ENCODE results near the gene MRPS26.

The MRPS26 gene

DNA sequence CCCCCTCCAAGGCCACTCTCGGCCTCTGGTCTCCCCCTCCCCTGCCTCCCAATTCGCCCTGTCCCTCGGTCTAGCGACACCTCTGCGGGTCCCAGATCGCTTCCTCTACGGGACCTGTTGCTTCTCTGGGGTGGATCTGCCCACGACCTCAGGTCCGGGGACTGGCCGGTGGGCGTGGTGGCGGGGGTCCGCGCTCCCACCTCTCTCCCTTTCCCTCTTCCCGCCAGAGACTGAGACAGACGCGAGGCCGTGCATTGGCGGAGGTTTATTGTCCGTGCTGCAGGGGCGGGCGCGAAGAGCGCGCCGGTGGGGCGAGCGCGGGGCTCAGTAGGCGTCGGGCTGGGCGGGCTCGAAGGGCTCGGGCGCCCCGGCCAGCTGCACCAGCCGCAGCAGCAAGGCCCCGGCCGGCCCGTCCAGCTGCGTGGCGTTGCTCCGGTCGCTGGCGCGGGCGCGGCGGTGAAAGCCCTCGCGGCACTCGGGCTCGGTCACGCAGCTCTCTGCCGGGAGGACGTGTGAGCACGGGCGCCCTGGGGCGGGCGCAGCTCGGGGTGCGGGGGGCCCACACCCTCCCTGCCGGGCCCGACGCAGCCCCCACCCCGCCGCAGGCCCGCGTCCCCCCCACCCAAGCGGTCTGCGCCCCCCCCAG is 36.6 kb downstream of the MRPS26 start:
- FAIRE-seq: no peak
- DNase-seq (ENCODE audit: insufficient read length): no peak

DNA sequence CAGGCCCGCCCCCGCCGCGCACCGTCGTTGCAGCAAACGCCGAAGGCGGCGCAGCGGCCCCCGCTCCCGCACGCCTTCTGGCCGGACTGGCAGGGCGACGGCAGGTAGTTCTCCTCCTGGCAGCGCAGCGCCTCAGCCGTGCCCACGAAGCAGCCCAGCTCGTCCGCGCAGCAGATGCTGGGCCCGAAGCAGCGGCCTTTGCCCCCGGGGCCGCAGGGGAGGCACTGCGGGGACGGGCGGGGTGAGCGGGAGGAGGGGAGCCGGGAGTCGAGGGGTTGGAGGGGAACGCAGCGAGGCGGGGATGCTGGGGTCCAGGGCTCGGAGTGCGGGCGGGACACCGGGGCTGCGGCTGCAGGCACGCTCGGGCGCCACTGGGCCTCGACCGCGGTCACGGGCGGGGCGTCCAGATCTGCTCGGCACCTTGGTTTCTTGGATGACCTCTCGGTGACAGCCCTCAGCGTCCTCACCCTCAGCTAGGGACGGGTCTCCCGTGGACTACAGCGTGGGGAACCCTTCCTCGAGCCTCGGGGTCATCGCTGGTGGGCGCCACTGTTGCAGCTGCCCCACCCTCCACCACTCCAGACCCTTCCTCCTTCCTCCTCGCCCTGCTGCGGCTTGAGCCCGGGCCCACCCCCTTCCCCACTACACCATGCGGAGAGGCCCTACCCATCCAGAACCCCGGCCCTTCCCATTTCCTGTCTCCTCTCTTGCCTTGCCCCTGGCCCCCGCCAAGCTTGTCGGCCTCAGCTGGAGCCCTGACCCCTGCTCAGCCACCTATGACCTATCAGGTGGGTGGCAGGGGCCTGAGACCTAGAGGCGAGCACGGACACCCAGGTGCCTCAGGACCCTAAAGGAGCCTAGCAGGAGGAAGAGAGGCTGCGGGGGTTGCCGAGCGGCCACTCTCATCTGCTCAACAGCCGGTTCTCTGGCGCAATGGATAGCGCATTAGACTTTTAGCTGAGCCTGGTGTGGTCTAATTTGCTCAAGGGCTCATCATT is 37.4 kb downstream of the MRPS26 start:
- DNase-seq (ENCODE audit: insufficient read length) (no peak), FAIRE-seq (no peak)
- no peak for TF ChIP-seq TAF1 (IDR thresholded peaks at IDR 0.05; ENCODE audit: borderline replicate concordance, low read depth, low read length)

More for the DNA sequence above, 36.6 kb downstream of the MRPS26 start:
- TF ChIP-seq POLR2A (IDR thresholded peaks at IDR 0.05; ENCODE audit: low read depth, low read length) (no peak), TAF1 (IDR thresholded peaks at IDR 0.05; ENCODE audit: borderline replicate concordance, low read depth, low read length) (no peak), POLR2AphosphoS5 (IDR thresholded peaks at IDR 0.05; ENCODE audit: low read depth, low read length) (no peak)

DNA sequence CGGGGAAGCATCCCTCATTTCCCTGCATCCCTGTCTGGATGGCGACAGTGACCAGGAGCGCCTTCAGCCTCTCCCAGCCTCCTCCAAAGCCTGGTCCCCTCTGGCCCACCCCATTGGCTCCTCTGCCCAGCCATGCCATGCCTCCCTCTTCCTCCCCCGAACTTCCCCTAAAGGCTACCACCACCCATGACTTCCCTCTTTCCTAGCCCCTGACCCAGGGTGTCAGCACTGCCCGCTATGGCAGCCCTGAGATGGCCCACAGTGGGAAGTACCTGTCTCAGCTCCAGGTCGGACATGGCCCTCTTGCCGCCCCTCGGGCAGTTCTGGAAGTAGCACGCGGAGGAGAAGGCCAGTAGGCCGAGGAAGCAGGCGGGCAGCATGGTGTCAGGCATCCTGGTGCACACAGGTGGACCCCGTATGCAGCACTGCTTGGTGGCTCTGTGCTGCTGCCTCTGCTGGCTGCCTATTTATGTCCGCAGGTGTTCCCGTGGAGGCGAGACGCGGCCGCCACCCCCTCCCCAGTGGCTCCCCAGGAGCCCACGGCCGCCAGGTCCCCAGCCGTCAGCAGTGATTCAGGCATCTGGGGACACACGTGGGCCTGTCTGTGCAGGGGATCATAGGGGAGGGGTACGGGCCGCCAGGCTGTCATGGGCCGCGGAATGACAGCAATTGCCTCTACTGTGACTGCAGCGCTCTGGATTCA is 38.6 kb downstream of the MRPS26 start, which contains the start of gene AVP:
Gene AVP, minus strand, starts transcription at position 442 of the 703 bp plus-strand sequence. Its CDS starts 50 bp downstream, at position 392.
- no peak for FAIRE-seq
- no peak for DNase-seq (ENCODE audit: insufficient read length)
- TF ChIP-seq POLR2A (IDR thresholded peaks at IDR 0.05; ENCODE audit: low read depth, low read length) (no peak), TAF1 (IDR thresholded peaks at IDR 0.05; ENCODE audit: borderline replicate concordance, low read depth, low read length) (no peak)

DNA sequence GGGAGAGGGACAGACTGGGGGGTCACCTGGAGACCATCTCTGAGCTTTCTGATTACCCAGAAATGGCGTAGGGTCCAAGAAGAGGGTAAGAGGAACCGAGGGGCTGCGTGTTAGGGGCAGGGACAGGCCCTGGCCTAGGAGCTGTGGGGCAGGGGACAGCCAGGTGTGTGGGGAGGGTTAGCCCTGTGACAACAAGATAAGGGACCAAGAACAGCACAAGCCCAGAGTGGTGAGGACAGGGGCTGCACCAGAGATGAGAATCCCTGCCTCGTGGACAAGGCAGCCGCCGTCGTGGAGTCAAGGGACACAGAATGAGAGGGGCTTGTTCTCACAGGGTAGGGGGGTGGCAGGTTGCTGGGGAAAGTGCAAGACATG is 39.1 kb downstream of the MRPS26 start:
- FAIRE-seq: no peak
- no peak for TF ChIP-seq POLR2AphosphoS5 (IDR thresholded peaks at IDR 0.05; ENCODE audit: low read depth, low read length)
- no peak for TF ChIP-seq TAF1 (IDR thresholded peaks at IDR 0.05; ENCODE audit: borderline replicate concordance, low read depth, low read length)
- TF ChIP-seq POLR2A (IDR thresholded peaks at IDR 0.05; ENCODE audit: low read depth, low read length): no peak
- DNase-seq (ENCODE audit: insufficient read length): no peak

DNA sequence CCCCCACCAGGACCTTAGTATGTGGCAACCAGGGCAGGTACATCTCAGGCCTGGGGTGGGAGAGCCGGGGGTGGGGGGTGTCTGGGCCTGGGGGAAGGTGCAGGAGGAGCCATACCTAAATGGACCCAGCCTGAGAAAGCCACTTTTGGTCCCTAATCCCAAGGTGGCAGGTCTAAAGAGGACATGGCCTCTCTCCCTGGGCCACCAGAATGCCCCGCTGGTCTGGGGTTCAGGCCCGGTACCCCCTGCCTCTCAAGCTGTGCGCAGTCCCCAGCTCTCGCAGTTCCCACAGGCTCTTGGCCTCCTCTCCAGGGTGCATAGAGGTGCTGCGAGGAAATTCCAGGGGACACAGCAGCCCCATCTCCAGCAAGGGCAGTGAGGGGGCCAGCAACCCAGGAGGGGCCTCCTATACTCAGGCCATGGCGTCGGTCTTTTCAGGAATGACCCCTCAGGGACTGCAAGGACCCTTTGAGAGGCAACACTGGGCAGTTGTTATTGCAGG is 39.8 kb downstream of the MRPS26 start:
- TF ChIP-seq POLR2A (IDR thresholded peaks at IDR 0.05; ENCODE audit: low read depth, low read length) (no peak), POLR2AphosphoS5 (IDR thresholded peaks at IDR 0.05; ENCODE audit: low read depth, low read length) (no peak), TAF1 (IDR thresholded peaks at IDR 0.05; ENCODE audit: borderline replicate concordance, low read depth, low read length) (no peak)
- DNase-seq (ENCODE audit: insufficient read length) (no peak), FAIRE-seq (no peak)

DNA sequence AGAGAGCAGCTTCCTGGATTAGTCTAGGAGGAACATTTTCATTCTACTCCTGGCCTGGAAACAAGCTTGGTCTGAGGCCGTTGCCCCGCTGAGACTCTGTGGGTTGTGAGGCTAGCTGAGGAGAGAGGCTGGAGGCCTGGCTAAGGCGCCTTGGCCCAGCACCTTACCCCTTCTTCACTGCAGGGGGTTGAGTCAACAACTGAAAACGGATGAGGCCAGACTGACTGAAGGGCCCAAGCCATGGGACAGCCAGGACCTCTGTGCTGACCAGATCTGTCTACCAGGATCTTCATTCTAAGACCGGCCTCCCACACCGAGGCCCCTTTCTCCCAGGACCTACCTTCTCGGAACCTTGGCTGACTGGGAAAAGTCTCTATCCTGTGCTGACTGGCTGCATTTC is 42.2 kb downstream of the MRPS26 start:
- no peak for FAIRE-seq

DNA sequence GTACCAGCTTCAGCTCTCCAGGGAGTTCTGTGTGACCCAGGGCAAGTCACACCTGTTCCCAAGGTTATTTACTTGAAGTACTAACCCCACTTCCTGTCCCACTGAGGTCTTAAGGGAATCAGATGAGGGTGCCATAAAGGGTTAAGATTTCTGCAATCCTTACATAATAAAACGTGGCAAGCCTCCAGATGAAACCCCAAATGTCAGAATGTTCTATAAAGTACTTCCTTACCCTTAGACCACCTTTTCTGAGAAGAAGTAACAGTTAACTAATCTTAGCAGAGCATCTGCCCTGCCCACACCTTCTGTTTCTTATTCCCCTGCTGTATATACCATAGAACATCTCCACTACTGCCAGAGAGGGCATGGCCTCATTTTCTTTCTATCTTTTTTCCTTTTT is 44.7 kb downstream of the MRPS26 start:
- FAIRE-seq: no peak
- no peak for DNase-seq (ENCODE audit: insufficient read length)
- TF ChIP-seq POLR2A (IDR thresholded peaks at IDR 0.05; ENCODE audit: low read depth, low read length) (no peak), TAF1 (IDR thresholded peaks at IDR 0.05; ENCODE audit: borderline replicate concordance, low read depth, low read length) (no peak), POLR2AphosphoS5 (IDR thresholded peaks at IDR 0.05; ENCODE audit: low read depth, low read length) (no peak)

More for the DNA sequence above, 42.2 kb downstream of the MRPS26 start:
- TF ChIP-seq TAF1 (IDR thresholded peaks at IDR 0.05; ENCODE audit: borderline replicate concordance, low read depth, low read length) (no peak), POLR2A (IDR thresholded peaks at IDR 0.05; ENCODE audit: low read depth, low read length) (no peak), POLR2AphosphoS5 (IDR thresholded peaks at IDR 0.05; ENCODE audit: low read depth, low read length) (no peak)
- DNase-seq (ENCODE audit: insufficient read length): no peak

DNA sequence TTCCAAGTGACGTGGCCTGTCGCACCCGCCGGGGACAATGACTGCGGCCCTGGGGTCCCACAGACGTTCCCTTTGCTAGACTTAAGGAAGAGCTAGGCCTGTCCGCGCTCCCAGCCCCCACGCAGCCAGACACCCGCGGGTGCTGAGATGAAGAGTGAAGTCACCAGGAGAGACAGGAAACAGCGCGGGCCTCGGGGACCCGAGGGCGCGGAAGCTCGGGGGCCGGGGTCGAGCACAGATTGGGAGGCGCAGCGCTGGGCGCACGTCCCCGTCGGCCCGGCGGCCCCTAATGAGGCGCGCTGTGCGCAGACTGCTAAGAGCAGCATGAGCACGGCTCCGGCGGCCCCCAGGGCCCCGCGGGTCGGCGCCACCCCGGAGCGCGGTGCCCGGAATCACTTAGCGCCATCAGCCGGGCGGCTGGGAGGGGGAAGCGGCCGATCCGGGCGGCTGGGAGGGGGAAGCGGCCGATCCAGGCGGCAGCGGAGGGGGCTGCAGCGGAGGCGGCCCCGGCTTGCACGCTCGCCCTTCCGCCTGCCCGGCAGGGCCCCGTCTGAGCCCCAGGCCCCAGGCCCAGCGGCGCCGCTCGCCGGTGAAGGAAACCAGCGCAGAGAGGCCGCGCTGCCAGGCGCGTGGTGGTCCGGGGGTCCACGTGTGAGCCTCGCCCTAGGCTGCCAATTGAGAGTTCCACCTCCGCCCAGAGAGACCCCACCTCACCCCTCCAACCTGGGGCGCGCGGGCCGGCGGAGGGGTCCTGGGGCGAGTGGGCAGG is 46.9 kb downstream of the MRPS26 start:
- DNase-seq (ENCODE audit: insufficient read length) (no peak), FAIRE-seq (no peak)
- TF ChIP-seq POLR2AphosphoS5 (IDR thresholded peaks at IDR 0.05; ENCODE audit: low read depth, low read length) (no peak), TAF1 (IDR thresholded peaks at IDR 0.05; ENCODE audit: borderline replicate concordance, low read depth, low read length) (no peak), POLR2A (IDR thresholded peaks at IDR 0.05; ENCODE audit: low read depth, low read length) (no peak)

DNA sequence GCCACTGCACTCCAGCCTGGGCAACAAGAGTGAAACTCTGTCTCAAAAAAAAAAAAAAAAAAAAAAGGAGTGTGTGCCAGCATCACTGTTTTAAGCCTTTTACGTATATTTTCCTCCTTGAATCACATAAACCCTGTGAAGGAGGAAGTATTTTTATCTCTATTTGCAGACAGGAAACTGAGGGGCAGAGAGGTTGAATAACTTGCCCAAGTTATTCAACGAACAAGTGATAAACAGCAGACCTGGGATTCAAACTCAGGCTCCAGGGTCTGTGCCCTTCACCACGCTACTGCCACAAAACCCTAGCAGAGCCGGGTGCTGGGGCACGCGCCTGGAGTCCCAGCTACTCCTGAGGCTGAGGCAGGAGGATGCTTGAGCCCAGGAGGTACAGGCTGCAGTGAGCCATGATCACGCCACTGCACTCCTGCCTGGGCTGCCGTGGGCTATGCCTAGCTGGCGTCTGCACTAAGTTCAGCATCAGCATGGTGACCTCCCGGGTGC is 48.1 kb downstream of the MRPS26 start:
- TF ChIP-seq POLR2A (IDR thresholded peaks at IDR 0.05; ENCODE audit: low read depth, low read length) (no peak), TAF1 (IDR thresholded peaks at IDR 0.05; ENCODE audit: borderline replicate concordance, low read depth, low read length) (no peak), POLR2AphosphoS5 (IDR thresholded peaks at IDR 0.05; ENCODE audit: low read depth, low read length) (no peak)
- DNase-seq (ENCODE audit: insufficient read length): no peak
- no peak for FAIRE-seq

DNA sequence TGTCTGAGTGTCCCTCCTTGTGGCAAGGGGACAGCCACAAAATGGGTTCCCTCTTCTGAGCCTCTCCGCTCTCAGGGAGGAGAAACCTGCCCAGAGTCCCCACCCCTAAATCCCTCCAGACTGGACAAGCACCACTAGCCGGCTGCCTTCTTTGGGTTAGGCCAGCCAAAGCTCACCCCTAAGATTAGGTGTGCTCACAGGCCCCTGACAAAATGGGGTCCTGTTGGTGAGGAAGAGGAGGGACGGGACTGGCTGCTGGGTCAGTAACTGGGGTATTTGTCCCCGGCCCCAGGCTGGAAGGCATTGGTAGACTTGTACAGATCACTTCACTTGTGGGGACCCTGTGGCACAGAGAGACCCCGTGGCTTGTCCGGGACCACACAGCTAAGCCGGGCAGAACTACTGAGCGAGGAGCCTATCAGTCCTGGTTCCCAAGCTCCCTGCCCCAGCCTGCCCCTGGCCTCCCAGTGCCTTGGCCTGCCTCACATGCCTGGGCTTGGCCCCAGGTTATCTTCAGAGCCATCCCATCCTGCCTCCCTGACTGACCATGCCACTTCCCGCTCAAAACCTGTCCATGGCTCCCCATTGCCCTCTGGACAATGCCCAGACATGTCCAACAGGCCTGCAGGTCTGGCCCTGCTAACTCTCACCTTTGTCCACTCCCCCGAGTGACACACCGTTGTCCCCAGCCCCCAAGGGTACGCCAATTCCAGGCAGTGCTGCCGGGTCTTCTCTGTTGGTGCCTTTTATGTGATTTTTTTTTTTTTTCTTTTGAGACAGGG is 49.2 kb downstream of the MRPS26 start:
- DNase-seq (ENCODE audit: insufficient read length) (no peak), FAIRE-seq (no peak)
- TF ChIP-seq TAF1 (IDR thresholded peaks at IDR 0.05; ENCODE audit: borderline replicate concordance, low read depth, low read length): no peak
- no peak for TF ChIP-seq POLR2A (IDR thresholded peaks at IDR 0.05; ENCODE audit: low read depth, low read length)
- TF ChIP-seq POLR2AphosphoS5 (IDR thresholded peaks at IDR 0.05; ENCODE audit: low read depth, low read length): no peak

Measured in GM12892 (cell line).